ENCODE measurements around the gene CAMK1D.

CAMK1D gene

GRCh38 chr10:12707461-12708185 lies 358.3 kb downstream of the CAMK1D start:
- H2BK15ac ChIP-seq (replicated peaks; ENCODE audit: low read depth): no peak overlapping the region
- H3K4me3 ChIP-seq (ENCODE audit: low read length): no peak overlapping the region
- H4K5ac ChIP-seq (ENCODE audit: low read length): no peak overlapping the region
- H3K79me1 ChIP-seq (ENCODE audit: low read length): no peaks in the 10 kb centered on the region
- no peak overlapping the region for H2AK5ac ChIP-seq (ENCODE audit: low read length)
- no peak overlapping the region for H3K23ac ChIP-seq (ENCODE audit: low read length)
- no peak overlapping the region for H3K56ac ChIP-seq (ENCODE audit: low read length)
- H3K9ac ChIP-seq (ENCODE audit: low read length): no peak overlapping the region
- no CpG with 5 or more reads among the region's 10 CpGs for WGBS (ENCODE audit: extremely low coverage, insufficient coverage, low lambda C conversion rate)
- no peaks in the 10 kb centered on the region for H3K36me3 ChIP-seq (ENCODE audit: control insufficient read depth, insufficient read depth, low read length)
- H3K4me2 ChIP-seq (ENCODE audit: low read length): no peak overlapping the region
- no peak overlapping the region for H3K27ac ChIP-seq (ENCODE audit: low read depth, low read length)
- H3K4ac ChIP-seq (ENCODE audit: low read depth, low read length): no peak overlapping the region
- no peaks in the 10 kb centered on the region for H3K79me2 ChIP-seq (ENCODE audit: control insufficient read depth, insufficient read depth, low read length)
- H3K18ac ChIP-seq (ENCODE audit: low read length): no peak overlapping the region
- H3K27me3 ChIP-seq (ENCODE audit: insufficient read depth, low read length, poor library complexity): no peaks in the 10 kb centered on the region
- peak; percentile 87 for DNase-seq
- H3K4me1 ChIP-seq (ENCODE audit: control insufficient read depth, low read depth, low read length): no peaks in the 10 kb centered on the region
- H2BK120ac ChIP-seq (ENCODE audit: low read depth, low read length): no peak overlapping the region
- H4K8ac ChIP-seq (ENCODE audit: low read depth, low read length): no peak overlapping the region
- H2BK5ac ChIP-seq (ENCODE audit: low read length): no peak overlapping the region

- no peak overlapping the region for H2AK5ac ChIP-seq (ENCODE audit: low read length)
- H2BK5ac ChIP-seq (ENCODE audit: low read length): no peak overlapping the region
- no peak overlapping the region for H4K8ac ChIP-seq (ENCODE audit: low read depth, low read length)
- no peaks in the 10 kb centered on the region for H3K79me2 ChIP-seq (ENCODE audit: control insufficient read depth, insufficient read depth, low read length)
- no peak overlapping the region for H3K4me3 ChIP-seq (ENCODE audit: low read length)
- H3K27me3 ChIP-seq (ENCODE audit: insufficient read depth, low read length, poor library complexity): no peaks in the 10 kb centered on the region
- H2BK120ac ChIP-seq (ENCODE audit: low read depth, low read length): no peak overlapping the region
- no peak overlapping the region for H4K5ac ChIP-seq (ENCODE audit: low read length)
- WGBS (ENCODE audit: extremely low coverage, insufficient coverage, low lambda C conversion rate): no CpG with 5 or more reads among the region's 3 CpGs
- H3K9ac ChIP-seq (ENCODE audit: low read length): no peak overlapping the region
- no peaks in the 10 kb centered on the region for H3K4me1 ChIP-seq (ENCODE audit: control insufficient read depth, low read depth, low read length)
- no peak overlapping the region for H3K4me2 ChIP-seq (ENCODE audit: low read length)
- no peak overlapping the region for H3K23ac ChIP-seq (ENCODE audit: low read length)
- H3K18ac ChIP-seq (ENCODE audit: low read length): no peak overlapping the region
- no peaks in the 10 kb centered on the region for H3K36me3 ChIP-seq (ENCODE audit: control insufficient read depth, insufficient read depth, low read length)
- H3K27ac ChIP-seq (ENCODE audit: low read depth, low read length): no peak overlapping the region
- peak; percentile 31 for DNase-seq
- H3K56ac ChIP-seq (ENCODE audit: low read length): no peak overlapping the region
- H2BK15ac ChIP-seq (replicated peaks; ENCODE audit: low read depth): no peak overlapping the region
- H3K79me1 ChIP-seq (ENCODE audit: low read length): no peaks in the 10 kb centered on the region
- H3K4ac ChIP-seq (ENCODE audit: low read depth, low read length): no peak overlapping the region
Observed at GRCh38 chr10:12709000-12709401, 359.7 kb downstream of the CAMK1D start.

- H3K18ac ChIP-seq (ENCODE audit: low read length): no peak overlapping the region
- no peak overlapping the region for H3K4me3 ChIP-seq (ENCODE audit: low read length)
- H2BK15ac ChIP-seq (replicated peaks; ENCODE audit: low read depth): no peak overlapping the region
- H4K8ac ChIP-seq (ENCODE audit: low read depth, low read length): no peak overlapping the region
- no peaks in the 10 kb centered on the region for H3K36me3 ChIP-seq (ENCODE audit: control insufficient read depth, insufficient read depth, low read length)
- no peaks in the 10 kb centered on the region for H3K4me1 ChIP-seq (ENCODE audit: control insufficient read depth, low read depth, low read length)
- no peak overlapping the region for H3K27ac ChIP-seq (ENCODE audit: low read depth, low read length)
- no peak overlapping the region for H4K5ac ChIP-seq (ENCODE audit: low read length)
- no CpG with 5 or more reads among the region's 4 CpGs for WGBS (ENCODE audit: extremely low coverage, insufficient coverage, low lambda C conversion rate)
- no peaks in the 10 kb centered on the region for H3K27me3 ChIP-seq (ENCODE audit: insufficient read depth, low read length, poor library complexity)
- H3K4ac ChIP-seq (ENCODE audit: low read depth, low read length): no peak overlapping the region
- no peak overlapping the region for H2AK5ac ChIP-seq (ENCODE audit: low read length)
- H2BK120ac ChIP-seq (ENCODE audit: low read depth, low read length): no peak overlapping the region
- H2BK5ac ChIP-seq (ENCODE audit: low read length): no peak overlapping the region
- no peaks in the 10 kb centered on the region for H3K79me2 ChIP-seq (ENCODE audit: control insufficient read depth, insufficient read depth, low read length)
- H3K9ac ChIP-seq (ENCODE audit: low read length): no peak overlapping the region
- H3K4me2 ChIP-seq (ENCODE audit: low read length): no peak overlapping the region
- no peak for DNase-seq
- no peaks in the 10 kb centered on the region for H3K79me1 ChIP-seq (ENCODE audit: low read length)
- no peak overlapping the region for H3K23ac ChIP-seq (ENCODE audit: low read length)
- no peak overlapping the region for H3K56ac ChIP-seq (ENCODE audit: low read length)
Observed at GRCh38 chr10:12709521-12709963, 360.2 kb downstream of the CAMK1D start.

- no peak overlapping the region for H3K4me2 ChIP-seq (ENCODE audit: low read length)
- peak overlapping the region; percentile 62 for H3K4ac ChIP-seq (ENCODE audit: low read depth, low read length)
- DNase-seq: no peak
- no peak overlapping the region for H2BK120ac ChIP-seq (ENCODE audit: low read depth, low read length)
- H3K9ac ChIP-seq (ENCODE audit: low read length): no peak overlapping the region
- H3K4me1 ChIP-seq (ENCODE audit: control insufficient read depth, low read depth, low read length): no peaks in the 10 kb centered on the region
- no peaks in the 10 kb centered on the region for H3K27me3 ChIP-seq (ENCODE audit: insufficient read depth, low read length, poor library complexity)
- peak overlapping the region; percentile 66 for H3K18ac ChIP-seq (ENCODE audit: low read length)
- no CpG with 5 or more reads among the region's 8 CpGs for WGBS (ENCODE audit: extremely low coverage, insufficient coverage, low lambda C conversion rate)
- H2BK5ac ChIP-seq (ENCODE audit: low read length): no peak overlapping the region
- H4K5ac ChIP-seq (ENCODE audit: low read length): no peak overlapping the region
- no peaks in the 10 kb centered on the region for H3K79me2 ChIP-seq (ENCODE audit: control insufficient read depth, insufficient read depth, low read length)
- no peak overlapping the region for H4K8ac ChIP-seq (ENCODE audit: low read depth, low read length)
- no peak overlapping the region for H3K23ac ChIP-seq (ENCODE audit: low read length)
- H3K56ac ChIP-seq (ENCODE audit: low read length): no peak overlapping the region
- no peak overlapping the region for H3K4me3 ChIP-seq (ENCODE audit: low read length)
- H2AK5ac ChIP-seq (ENCODE audit: low read length): no peak overlapping the region
- H3K79me1 ChIP-seq (ENCODE audit: low read length): no peaks in the 10 kb centered on the region
- no peak overlapping the region for H3K27ac ChIP-seq (ENCODE audit: low read depth, low read length)
- H2BK15ac ChIP-seq (replicated peaks; ENCODE audit: low read depth): no peak overlapping the region
- no peaks in the 10 kb centered on the region for H3K36me3 ChIP-seq (ENCODE audit: control insufficient read depth, insufficient read depth, low read length)
Observed at GRCh38 chr10:12710157-12710556, 360.8 kb downstream of the CAMK1D start.

- H3K27me3 ChIP-seq (ENCODE audit: insufficient read depth, low read length, poor library complexity): no peaks in the 10 kb centered on the region
- peak overlapping the region; percentile 66 for H3K18ac ChIP-seq (ENCODE audit: low read length)
- no peak overlapping the region for H2AK5ac ChIP-seq (ENCODE audit: low read length)
- H3K4me1 ChIP-seq (ENCODE audit: control insufficient read depth, low read depth, low read length): no peaks in the 10 kb centered on the region
- no peak overlapping the region for H3K4me3 ChIP-seq (ENCODE audit: low read length)
- H3K56ac ChIP-seq (ENCODE audit: low read length): no peak overlapping the region
- no peak overlapping the region for H2BK5ac ChIP-seq (ENCODE audit: low read length)
- no peaks in the 10 kb centered on the region for H3K79me2 ChIP-seq (ENCODE audit: control insufficient read depth, insufficient read depth, low read length)
- no peak overlapping the region for H4K8ac ChIP-seq (ENCODE audit: low read depth, low read length)
- H2BK15ac ChIP-seq (replicated peaks; ENCODE audit: low read depth): no peak overlapping the region
- no peak overlapping the region for H3K23ac ChIP-seq (ENCODE audit: low read length)
- H3K4me2 ChIP-seq (ENCODE audit: low read length): no peak overlapping the region
- no peak overlapping the region for H3K27ac ChIP-seq (ENCODE audit: low read depth, low read length)
- no peak overlapping the region for H2BK120ac ChIP-seq (ENCODE audit: low read depth, low read length)
- peak overlapping the region; percentile 62 for H3K4ac ChIP-seq (ENCODE audit: low read depth, low read length)
- H4K5ac ChIP-seq (ENCODE audit: low read length): no peak overlapping the region
- DNase-seq: peak; percentile 87
- no peak overlapping the region for H3K9ac ChIP-seq (ENCODE audit: low read length)
- H3K79me1 ChIP-seq (ENCODE audit: low read length): no peaks in the 10 kb centered on the region
- no peaks in the 10 kb centered on the region for H3K36me3 ChIP-seq (ENCODE audit: control insufficient read depth, insufficient read depth, low read length)
- WGBS (ENCODE audit: extremely low coverage, insufficient coverage, low lambda C conversion rate): no CpG with 5 or more reads among the region's 9 CpGs
Observed at GRCh38 chr10:12710594-12711349, 361.4 kb downstream of the CAMK1D start.
